Measurements from ENCODE around the gene RUSC1. TPM values are rescaled to one million over a fixed set of nuclear protein-coding genes. Genes with fewer than 3 reads are reported as not detected.
A peak's percentile ranks its signal among the peaks of the same experiment; 100 is the strongest.
"Not testable (repeated sequence)": the region's sequence is repeated elsewhere in the genome, so short reads cannot be mapped to it uniquely, and the experiment has no call there.

The RUSC1 gene, protein sequence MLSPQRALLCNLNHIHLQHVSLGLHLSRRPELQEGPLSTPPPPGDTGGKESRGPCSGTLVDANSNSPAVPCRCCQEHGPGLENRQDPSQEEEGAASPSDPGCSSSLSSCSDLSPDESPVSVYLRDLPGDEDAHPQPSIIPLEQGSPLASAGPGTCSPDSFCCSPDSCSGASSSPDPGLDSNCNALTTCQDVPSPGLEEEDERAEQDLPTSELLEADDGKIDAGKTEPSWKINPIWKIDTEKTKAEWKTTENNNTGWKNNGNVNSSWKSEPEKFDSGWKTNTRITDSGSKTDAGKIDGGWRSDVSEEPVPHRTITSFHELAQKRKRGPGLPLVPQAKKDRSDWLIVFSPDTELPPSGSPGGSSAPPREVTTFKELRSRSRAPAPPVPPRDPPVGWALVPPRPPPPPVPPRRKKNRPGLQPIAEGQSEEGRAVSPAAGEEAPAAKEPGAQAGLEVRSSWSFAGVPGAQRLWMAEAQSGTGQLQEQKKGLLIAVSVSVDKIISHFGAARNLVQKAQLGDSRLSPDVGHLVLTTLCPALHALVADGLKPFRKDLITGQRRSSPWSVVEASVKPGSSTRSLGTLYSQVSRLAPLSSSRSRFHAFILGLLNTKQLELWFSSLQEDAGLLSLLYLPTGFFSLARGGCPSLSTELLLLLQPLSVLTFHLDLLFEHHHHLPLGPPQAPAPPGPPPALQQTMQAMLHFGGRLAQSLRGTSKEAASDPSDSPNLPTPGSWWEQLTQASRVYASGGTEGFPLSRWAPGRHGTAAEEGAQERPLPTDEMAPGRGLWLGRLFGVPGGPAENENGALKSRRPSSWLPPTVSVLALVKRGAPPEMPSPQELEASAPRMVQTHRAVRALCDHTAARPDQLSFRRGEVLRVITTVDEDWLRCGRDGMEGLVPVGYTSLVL
- 17.1 TPM for total RNA-seq (ENCODE audit: insufficient read depth, low replicate concordance)

DNA sequence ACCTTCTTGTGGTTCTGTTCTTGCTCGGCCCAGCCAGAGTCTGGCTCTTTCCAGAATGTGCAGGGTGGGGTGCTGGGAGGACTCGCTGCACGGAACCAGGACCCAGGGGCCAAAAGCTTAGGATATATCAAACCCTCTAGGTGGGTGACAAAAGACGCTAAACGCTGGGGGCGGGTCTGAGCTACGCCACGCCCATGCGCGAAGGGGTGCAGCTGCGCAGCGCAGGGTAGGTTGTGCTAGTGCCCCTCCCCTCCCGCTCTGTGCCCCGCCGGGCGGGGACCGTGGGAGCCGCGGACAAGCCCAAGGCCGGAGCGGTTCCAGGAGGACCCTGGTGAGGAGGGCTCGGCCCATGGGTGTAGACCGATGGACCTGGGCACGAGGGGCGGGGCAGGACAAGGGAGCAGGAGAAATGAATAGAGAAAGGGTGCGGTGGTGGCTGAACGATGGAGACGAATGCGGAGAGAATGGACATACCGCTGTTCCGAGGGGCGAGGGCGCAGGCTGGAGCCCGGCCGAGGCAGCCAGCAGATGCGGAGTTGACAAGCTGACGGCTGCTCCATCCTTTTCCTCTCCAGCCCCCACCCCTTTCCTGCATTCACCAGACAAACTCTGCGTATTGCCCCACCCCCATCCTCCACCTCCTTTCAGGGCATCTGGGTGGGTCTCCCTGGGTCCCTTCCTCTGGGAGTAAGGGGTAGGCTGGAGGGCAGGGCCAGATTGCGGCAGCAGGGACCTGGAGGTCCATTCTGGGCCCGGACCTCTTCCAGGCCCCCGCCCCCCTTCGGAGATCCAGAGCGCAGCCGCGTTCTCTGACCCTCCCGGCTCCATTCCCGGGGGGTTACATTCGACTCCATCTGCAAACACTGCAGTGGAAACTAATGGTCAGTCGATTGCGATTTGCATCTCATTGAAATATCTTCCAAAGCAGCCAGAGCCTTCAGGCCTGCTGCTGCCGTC is at the start of gene RUSC1:
TSS of gene RUSC1 (plus strand) at position 234 of the 957 bp plus-strand sequence. CDS start 880 bp downstream, outside the sequence.
- peak; percentile 87 for DNase-seq (ENCODE audit: low spot score)

DNA sequence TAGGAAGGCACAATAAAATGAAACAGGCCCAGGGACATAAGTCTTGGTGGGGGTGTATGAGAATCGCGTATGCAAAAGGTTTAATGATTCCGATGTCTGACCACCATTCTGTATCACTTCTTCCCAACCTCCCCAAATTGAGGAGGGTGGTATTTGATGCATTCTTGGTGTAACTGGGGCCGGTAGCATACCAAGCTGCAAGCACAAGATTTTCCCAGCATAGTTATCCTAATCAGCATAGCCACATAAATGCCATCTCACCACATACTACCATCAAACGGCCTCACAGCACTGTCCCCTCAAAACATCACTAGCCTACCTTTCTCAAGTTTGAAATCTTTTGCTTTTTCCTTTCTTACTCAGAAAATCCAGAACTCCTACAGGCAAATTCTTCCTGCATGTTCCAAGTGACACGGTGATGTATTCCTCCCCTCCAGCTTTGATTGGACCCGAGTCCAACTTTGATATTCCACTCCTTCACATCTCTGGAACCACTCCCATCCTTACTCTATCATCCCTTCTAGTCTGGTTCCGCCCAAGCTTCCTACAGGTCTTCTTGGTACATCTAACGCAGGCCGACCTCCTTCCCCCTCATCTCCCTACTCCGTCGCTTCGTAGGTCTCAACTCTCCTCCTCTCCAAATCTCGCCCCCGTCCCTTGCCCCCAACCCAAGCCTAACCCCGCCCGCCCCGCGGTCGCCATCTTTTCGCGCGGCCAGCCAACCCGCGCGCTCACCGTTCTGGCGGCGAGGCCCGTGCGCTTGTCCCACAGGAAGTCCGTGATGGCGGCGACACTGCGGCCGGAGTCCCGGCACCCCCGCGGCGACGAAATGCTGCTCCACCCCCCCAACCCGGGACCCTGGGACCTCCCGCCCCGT is 48.0 kb upstream of the RUSC1 start:
- DNase-seq (ENCODE audit: low spot score): peak; percentile 70

DNA sequence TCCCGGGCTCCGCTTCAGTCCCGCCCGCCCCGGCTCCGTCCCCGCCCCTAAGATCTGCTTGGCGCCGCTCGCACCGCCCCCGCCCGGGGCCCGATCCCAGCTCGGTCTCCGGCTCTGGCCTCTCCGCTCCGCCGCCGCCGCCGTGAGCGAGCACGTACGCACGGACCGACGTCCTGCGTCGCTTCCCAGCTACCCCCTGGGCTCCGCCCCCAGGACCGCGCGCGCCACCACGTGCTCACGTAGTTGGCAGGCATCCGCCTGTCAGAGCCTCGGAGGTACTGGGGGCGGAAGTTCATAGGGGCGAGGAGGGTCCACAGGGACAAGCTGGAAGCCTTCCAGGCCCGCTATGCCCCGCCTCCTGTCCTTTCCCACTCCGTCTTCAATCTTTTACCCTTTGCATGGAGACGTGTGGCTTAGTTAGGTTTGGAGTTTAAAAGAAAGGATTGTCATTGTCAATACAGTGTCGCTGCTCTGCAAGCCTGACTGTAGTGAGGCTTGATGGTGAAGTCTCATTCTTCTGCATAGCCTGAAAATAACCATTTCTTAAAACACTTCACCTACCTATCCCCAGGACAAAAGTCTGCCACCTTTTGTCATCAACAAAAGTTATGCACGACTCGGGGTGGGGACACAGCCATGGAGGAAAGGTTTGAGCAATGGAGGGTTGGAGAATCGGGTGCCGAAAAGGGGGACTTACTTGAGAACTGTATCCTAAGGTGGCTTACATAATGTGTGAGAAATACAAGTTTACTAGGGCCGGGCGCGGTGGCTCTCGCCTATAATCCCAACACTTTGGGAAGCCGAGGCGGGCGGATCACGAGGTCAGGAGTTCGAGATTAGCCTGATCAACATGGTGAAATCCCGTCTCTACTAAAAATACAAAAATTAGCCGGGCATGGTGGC is 47.1 kb upstream of the RUSC1 start, which contains the start of gene CLK2:
TSS of gene CLK2 (minus strand) at position 162 of the 903 bp plus-strand sequence. CDS start 2,527 bp downstream, outside the sequence.
- peak; percentile 97 for DNase-seq (ENCODE audit: low spot score)

DNA sequence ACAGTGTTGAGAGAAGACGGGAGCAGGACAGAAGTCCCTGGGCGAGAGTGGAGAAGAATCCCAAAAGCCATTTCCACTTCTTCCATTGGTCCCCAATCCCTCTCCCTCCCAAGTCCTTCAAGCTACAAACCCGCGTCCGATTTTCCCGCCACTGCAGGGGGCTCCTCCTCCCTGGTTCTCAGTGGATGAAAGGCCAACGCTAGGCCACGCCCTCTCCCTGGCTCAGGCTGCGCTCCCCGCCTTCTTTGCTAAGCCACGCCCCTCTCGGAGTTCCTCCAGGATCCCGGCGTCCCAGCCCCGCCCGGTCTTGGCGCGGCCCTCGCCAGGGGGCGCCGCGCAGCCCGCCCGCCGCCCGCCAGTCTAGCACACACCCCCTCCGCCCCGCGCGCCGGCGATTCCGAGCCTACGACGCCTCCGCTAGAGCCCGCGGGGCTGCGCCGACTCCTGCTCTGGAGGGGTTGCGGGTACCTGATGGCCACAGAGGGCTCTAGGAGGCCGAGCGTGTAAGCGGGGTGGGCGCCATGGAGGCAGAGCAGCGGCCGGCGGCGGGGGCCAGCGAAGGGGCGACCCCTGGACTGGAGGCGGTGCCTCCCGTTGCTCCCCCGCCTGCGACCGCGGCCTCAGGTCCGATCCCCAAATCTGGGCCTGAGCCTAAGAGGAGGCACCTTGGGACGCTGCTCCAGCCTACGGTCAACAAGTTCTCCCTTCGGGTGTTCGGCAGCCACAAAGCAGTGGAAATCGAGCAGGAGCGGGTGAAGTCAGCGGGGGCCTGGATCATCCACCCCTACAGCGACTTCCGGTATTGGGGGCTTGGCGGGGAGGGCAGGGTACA is 43.4 kb upstream of the RUSC1 start, which contains the start of gene HCN3:
TSS of gene HCN3 (plus strand) at position 394 of the 832 bp plus-strand sequence. CDS start at position 522, 128 bp downstream.
- peak; percentile 98 for DNase-seq (ENCODE audit: low spot score)

DNA sequence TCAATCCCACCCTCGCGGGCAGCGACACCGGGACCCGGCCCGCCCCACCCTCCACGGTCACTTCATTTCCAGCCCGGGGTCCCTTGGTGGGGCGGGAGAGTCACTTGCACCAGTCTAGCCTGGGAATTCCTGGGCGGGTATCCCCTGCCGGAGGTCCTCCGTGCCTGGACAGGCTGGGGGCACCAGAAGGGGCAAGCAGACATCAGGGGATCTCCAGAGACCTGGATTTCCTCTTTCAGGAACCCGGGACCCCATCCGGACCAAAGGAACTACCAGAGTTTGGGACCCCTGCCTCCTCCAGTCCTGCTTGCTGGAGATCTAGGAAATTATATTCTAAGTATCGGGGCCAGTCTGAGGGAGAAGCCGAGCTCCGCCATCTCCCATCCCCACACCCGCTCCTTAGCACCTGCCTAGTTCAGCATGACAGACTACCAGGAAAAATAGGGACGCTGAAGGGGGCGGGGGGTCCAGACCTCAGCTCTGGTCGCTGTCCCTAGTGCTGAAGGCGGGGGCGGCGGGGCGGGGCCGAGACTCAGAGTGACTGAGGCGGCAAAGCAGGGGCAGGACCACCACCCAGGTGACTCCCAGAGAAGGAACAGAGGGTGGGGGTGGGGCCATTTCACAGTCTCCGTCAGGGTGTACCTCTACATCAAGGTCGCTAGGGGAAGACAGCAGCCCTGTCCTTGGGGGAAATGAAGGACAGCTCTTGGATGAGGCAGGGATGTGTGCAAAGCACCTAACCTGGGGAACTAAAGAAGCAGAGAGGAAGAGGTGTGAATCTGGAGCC is 42.6 kb upstream of the RUSC1 start:
- DNase-seq (ENCODE audit: low spot score): peak; percentile 44

DNA sequence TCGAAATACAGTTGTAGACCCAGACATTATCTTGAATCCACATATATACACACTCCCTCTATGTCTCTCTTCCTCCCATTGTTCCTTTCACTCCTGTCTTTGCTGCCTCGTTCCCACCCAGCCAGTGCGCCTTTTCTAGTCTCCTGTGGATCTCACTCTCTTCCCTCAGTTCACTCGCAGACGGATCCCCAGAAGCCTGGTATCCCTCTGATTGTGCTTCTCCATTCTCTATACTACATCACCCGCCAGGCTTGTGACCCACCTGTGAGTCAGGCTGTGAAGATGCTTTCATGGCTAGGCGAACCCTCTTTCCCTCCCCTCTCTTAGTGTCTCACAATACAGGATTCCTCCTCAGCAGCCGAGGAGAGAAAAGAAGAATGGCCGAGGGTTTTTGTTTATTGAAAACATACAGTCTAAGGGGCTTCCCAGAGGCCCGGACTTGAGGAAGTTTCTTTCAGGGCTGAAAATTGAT is 42.0 kb upstream of the RUSC1 start:
- no peak for DNase-seq (ENCODE audit: low spot score)

DNA sequence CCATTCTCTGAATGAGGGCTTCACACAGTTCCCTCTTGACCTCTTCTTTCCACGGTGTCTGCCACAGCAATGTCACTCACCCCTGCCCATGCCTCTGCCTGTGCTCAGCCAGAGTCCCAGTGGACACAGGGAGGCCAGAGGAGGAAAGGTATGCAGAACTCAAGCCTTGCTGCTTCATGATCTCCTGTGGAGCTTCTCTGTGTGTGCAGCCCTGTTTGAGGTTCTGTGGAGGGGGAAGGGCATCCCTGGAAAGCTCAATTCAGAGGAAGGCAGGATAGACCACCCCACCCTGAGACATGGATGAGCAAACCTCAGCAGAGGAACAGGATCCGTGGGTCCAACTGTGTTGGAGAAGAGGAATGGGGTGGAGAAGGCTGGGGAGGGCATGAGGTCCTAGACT is 41.4 kb upstream of the RUSC1 start:
- DNase-seq (ENCODE audit: low spot score): no peak

DNA sequence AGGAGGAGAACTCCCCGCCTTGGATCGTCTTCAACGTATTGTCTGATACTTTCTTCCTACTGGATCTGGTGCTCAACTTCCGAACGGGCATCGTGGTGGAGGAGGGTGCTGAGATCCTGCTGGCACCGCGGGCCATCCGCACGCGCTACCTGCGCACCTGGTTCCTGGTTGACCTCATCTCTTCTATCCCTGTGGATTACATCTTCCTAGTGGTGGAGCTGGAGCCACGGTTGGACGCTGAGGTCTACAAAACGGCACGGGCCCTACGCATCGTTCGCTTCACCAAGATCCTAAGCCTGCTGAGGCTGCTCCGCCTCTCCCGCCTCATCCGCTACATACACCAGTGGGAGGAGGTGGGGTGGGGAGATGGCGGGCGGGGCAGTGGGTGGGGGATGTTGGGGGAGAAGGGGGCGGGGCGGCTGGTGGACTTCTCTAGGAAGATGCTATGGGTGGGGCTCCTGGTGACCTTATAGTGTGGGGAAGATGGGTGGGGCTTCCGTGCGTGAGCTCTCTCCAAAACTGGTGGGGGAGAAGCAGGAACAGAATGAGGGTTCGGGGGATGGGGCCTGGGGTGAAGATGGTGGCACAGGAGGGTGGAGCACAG is 38.1 kb upstream of the RUSC1 start:
- no peak for DNase-seq (ENCODE audit: low spot score)

DNA sequence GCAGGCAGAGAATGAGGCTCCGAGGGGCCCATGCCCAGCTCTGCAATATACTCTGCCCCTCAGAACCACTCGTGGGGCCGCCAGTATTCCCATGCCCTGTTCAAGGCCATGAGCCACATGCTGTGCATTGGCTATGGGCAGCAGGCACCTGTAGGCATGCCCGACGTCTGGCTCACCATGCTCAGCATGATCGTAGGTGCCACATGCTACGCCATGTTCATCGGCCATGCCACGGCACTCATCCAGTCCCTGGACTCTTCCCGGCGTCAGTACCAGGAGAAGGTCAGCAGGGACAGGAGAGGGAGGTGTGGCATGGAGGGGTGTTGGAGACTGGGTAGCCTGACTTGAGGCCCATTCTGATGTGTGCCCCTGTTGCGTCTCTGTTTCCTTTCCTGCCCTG is 36.2 kb upstream of the RUSC1 start:
- no peak for DNase-seq (ENCODE audit: low spot score)

DNA sequence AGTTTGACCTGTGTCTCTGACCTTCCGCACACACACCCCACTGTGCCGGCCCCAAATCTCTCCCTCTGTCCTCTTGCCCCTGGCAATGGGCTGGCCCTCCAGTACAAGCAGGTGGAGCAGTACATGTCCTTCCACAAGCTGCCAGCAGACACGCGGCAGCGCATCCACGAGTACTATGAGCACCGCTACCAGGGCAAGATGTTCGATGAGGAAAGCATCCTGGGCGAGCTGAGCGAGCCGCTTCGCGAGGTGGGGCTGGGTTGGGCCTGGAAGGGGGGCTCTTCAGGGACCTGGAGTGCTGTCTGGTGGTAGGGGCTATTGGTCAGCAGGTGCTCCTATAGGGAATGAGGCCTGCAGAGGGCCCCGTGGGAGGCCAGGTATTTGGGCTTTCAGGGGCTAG is 35.6 kb upstream of the RUSC1 start:
- no peak for DNase-seq (ENCODE audit: low spot score)

DNA sequence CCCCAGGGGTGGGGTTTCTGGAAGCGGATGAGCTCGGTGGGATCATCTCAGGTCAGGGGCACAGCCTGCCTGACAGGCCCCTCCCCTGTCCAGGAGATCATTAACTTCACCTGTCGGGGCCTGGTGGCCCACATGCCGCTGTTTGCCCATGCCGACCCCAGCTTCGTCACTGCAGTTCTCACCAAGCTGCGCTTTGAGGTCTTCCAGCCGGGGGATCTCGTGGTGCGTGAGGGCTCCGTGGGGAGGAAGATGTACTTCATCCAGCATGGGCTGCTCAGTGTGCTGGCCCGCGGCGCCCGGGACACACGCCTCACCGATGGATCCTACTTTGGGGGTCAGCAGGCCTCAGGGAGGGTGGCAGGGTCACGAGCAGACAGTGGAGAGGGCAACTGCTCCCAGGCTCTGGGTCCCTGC is 35.1 kb upstream of the RUSC1 start:
- DNase-seq (ENCODE audit: low spot score): no peak

DNA sequence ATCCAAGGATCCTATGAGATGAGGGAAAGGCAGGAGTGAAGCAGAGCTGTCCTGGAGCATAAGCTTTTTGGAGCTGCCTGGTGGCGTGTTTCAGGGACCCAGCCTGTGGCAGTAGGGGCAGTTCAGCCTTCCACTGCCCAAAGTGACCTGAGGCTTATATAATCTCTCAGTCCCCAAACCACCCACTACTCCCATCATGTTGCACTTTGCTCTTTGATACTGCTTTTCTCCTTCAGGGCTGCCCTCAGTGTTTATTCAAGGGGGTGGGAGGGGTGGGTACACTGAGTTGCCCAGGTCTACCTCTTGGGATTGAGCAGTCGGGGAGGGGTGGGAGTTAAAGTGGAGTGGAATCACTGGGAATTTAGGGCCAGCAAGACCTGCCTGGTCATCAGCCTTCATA is 34.1 kb upstream of the RUSC1 start:
- DNase-seq (ENCODE audit: low spot score): no peak

DNA sequence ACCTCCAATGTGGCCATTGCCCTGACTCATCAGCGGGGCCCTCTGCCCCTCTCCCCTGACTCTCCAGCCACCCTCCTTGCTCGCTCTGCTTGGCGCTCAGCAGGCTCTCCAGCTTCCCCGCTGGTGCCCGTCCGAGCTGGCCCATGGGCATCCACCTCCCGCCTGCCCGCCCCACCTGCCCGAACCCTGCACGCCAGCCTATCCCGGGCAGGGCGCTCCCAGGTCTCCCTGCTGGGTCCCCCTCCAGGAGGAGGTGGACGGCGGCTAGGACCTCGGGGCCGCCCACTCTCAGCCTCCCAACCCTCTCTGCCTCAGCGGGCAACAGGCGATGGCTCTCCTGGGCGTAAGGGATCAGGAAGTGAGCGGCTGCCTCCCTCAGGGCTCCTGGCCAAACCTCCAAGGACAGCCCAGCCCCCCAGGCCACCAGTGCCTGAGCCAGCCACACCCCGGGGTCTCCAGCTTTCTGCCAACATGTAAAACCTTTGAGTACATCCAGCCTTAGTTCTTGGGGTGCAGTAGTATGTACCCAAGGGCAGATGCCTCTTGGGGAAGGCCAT is 32.6 kb upstream of the RUSC1 start:
- no peak for DNase-seq (ENCODE audit: low spot score)

DNA sequence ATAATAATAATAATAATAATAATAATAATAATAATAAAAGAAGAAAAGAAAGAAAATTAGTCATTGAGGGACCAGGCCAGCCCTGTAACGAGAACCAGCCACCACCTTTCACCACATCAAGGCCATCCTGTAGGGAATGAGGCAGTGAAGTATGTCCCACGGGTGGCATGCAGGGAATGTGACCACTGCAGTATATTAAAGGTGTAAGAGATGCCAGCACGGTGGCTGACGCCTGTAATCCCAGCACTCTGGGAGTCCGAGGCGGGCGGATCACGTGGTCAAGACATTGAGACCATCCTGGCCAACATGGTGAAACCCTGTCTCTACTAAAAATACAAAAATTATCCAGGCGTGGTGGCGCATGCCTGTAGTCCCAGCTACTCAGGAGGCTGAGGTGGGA is 29.7 kb upstream of the RUSC1 start:
- DNase-seq (ENCODE audit: low spot score): not testable (repeated sequence)

DNA sequence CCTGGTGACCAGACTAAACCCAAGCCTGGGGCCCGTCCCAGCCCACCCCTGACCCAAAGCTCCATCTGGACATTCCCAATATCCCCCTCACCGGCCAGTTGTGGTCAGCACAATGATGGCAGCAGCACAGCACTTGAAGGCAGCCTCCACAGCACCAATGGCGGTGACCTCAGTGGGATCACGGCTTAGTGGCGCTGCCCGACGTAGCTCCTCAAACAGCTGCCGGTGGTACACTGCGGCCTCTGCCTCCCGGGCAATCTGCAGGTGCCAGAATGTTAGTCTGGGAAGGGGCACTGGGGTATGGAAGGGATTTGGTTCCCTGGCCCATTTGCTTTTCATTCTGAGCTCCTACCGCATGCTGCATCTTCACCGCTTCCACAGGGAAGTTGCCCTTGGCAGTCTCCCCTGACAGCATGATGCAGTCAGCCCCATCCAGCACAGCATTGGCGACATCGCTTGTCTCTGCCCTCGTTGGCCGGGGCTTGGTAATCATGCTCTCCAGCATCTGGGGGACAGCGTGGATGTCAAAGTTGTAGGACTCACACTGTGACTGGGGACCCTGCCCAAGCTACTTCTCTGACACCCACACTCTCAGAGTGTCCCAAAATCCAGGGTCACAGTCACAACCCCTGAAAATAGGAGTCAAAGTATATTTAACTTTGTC is 27.5 kb upstream of the RUSC1 start:
- DNase-seq (ENCODE audit: low spot score): no peak

All from umbilical cord (tissue), 2 donors.